ENCODE data around the gene NCOA6. TPM values are rescaled to one million over a fixed set of nuclear protein-coding genes. Genes with fewer than 3 reads are reported as not detected.

NCOA6 gene
- total RNA-seq, 2 experiments from 2014 or later, result 32.3 to 35.0 TPM

DNA sequence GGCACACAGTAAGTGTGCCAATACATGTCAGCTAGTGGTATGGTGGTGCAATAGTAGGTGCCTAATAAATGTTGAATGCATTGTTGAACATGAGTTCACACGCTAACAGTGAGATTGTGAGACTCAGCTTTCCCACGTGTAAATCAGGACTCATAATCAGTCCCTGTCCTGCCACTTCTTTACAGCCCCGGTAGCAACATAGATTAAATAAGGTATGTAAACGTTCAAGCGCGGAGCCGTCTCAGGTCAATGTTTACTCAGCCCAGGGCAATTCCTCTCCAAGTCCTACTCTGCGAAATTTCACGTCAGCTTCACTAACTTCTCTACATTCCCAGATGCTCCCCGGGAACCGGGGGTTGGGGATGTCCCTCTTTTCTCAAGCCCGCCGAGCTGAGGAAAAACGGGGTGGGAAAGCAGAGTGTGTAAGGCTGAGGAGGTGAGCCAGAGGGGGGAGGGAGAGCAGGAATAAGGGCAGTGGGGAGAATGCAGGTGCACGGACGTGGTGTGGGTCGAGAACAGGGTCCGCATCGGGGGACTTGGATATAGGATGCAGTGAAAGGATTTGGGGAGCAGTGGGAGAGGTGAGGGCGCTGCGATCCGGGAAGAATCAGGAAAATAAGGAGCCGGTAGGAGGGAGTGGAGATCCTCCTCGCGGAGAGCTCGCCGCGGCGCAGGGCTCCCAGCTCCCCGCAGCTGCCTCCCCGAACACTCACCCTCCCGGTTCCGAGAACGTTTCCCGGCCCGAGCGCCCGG lies 121.9 kb downstream of the NCOA6 start:
- ChIA-PET CTCF (interaction anchor here (0.7 to 1.9 kb wide), 11 partner anchors 10 to 455 kb away, joined by 3 to 10 read pairs (median 3); partner anchors contain the start of gene PIGU), POLR2A (no interaction called here)
- Mint-ChIP-seq H3K27ac (peak overlapping the region; percentile 93), H3K4me1 (peaks cover 29% of the 10 kb centered on the region), H3K9me3 (no peaks in the 10 kb centered on the region), H3K36me3 (ENCODE audit: low read depth) (no peaks in the 10 kb centered on the region), H3K4me3 (peak overlapping the region; percentile 90), H3K27me3 (peaks cover 8% of the 10 kb centered on the region)
- peak; percentile 12 for DNase-seq

DNA sequence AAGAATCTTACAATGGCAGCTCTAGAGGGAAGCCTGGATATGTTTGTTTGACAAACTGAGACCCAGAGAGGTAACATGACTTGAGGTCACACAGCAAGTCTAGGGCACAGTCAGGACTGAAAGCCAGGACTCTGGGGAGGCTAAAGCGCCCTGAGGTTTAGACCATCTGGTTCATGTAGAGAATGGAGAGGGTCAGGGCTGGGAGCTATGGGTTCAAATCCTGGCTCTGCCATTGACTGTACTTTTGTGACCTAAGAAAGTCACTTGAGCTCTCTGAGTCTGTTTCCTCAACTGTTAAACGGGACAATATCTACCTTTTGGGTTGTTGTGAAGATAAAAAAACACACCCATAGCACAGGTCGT lies 122.4 kb downstream of the NCOA6 start:
- CTCF ChIA-PET, result interaction anchor here (0.7 to 1.9 kb wide), 7 partner anchors 10 to 455 kb away, joined by 3 to 10 read pairs (median 4); no protein-coding TSS in a partner anchor
- Mint-ChIP-seq H3K4me1 (peaks cover 27% of the 10 kb centered on the region), H3K4me3 (peak overlapping the region; percentile 90), H3K27ac (peak overlapping the region; percentile 93), H3K9me3 (no peaks in the 10 kb centered on the region), H3K36me3 (ENCODE audit: low read depth) (no peaks in the 10 kb centered on the region), H3K27me3 (peaks cover 9% of the 10 kb centered on the region)
- DNase-seq, result no peak
- POLR2A ChIA-PET, result no interaction called here

DNA sequence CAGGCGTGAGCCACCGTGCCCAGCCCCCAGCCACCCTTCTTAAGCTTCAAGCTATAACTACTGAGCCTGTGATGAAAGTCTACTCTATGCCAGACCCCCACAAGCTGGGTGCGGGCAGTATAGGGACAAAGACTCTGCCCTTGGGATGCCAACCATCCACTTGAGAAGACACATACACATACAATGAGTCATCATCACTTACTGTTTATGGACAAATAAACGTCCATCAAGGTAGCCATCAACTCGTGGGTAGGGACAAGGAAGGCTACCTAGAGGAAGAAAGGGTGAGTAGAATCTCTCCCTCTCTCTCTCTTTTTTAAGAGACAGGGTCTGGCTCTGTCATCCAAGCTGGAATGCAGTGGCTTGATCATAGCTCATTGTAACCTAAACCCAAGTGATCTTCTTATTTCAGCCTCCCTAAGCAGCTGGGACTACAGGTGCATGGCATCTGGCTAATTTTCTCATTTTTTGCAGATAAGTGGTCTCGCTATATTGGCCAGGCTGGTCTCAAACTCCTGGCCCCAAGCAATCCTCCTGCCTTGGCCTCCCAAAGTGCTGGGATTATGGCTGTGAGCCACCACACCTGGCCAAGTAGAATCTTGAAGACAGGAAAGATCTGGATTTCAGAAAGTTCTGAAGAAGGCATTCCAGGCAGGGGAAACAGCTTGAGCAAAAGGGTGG lies 123.9 kb downstream of the NCOA6 start:
- H3K27ac Mint-ChIP-seq, result no peak overlapping the region

DNA sequence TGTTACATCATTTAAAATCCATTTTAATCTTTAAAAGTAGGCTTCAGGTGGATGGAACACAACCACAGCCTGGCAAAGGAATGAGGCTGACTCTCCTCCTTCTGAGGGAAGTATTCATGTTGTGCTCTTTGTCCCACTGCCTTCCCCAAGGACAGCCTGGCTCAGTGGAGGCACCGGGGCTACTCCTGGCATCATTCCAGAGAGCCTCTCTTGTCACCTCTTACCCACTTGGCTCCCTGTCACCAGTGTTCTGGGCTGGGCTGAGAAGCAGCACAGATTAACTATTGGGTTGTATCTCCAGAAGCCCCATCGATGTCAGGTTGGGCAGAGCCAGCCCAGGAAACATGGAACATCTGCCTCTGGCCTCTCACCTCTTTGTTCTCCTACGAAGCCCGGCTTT lies 132.0 kb downstream of the NCOA6 start:
- no peak overlapping the region for H3K4me3 Mint-ChIP-seq
- POLR2A ChIA-PET, result no interaction called here

More for the DNA sequence above, 123.9 kb downstream of the NCOA6 start:
- no peak for DNase-seq
- POLR2A ChIA-PET, result no interaction called here
- Mint-ChIP-seq H3K9me3 (no peaks in the 10 kb centered on the region), H3K36me3 (ENCODE audit: low read depth) (no peaks in the 10 kb centered on the region), H3K27me3 (peaks cover 9% of the 10 kb centered on the region), H3K4me1 (peaks cover 23% of the 10 kb centered on the region), H3K4me3 (no peak overlapping the region)
- CTCF ChIA-PET, result interaction anchor here (0.6 to 1.3 kb wide), 3 partner anchors 21 to 1196 kb away, joined by 3 read pairs; partner anchors contain the start of gene DYNLRB1

DNA sequence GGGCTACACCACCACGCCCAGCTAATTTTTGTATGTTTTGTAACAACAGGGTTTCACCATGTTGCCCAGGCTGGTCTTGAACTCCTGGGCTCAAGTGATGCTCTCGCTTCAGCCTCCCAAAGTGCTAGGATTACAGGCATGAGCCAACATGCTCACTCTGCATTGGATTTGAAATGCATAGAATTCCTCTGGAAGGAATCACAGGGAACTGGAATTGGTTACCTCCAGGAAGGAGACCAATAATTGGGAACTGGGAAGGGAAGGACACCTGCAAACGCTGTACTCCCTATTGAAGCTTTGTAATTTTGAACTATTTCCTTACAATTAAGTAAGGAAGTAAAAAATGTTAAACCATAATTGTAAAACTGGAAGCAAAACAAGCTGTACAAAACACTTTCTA lies 133.6 kb downstream of the NCOA6 start:
- Mint-ChIP-seq H3K4me1 (no peaks in the 10 kb centered on the region), H3K27ac (no peak overlapping the region), H3K27me3 (no peaks in the 10 kb centered on the region), H3K36me3 (ENCODE audit: low read depth) (no peaks in the 10 kb centered on the region), H3K9me3 (no peaks in the 10 kb centered on the region), H3K4me3 (no peak overlapping the region)
- no peak for DNase-seq
- CTCF ChIA-PET, result no interaction called here
- POLR2A ChIA-PET, result no interaction called here

More for the DNA sequence above, 132.0 kb downstream of the NCOA6 start:
- Mint-ChIP-seq H3K27me3 (no peaks in the 10 kb centered on the region), H3K4me1 (no peaks in the 10 kb centered on the region), H3K36me3 (ENCODE audit: low read depth) (no peaks in the 10 kb centered on the region), H3K9me3 (no peaks in the 10 kb centered on the region), H3K27ac (no peak overlapping the region)
- CTCF ChIA-PET, result interaction anchor here (0.6 to 1.3 kb wide), 2 partner anchors 10 to 153 kb away, joined by 4 read pairs; no protein-coding TSS in a partner anchor
- DNase-seq, result no peak

DNA sequence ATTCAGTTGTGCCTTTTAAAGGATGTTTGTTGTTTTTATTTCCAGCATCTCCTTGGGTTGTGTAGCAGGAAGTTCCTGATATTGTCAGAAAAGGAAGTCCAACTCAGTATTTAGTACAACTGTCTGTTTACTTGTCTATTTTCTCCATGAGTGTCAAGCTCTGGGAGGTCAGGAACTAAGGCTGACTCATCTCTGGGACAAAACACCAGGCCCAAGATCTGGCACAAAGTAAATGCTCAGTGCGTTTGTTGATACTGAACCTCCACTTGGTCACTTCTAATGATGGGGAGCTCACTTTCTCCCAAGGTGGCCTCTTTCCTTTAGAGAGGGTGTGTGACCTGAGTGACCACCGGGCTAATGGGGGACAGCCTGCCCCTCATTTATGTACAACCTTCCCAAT lies 136.0 kb downstream of the NCOA6 start:
- no peak overlapping the region for H3K27ac Mint-ChIP-seq
- no peaks in the 10 kb centered on the region for H3K36me3 Mint-ChIP-seq (ENCODE audit: low read depth)
- DNase-seq, result no peak
- ChIA-PET CTCF (interaction anchor here (1.1 to 3.1 kb wide), 3 partner anchors 10 to 24 kb away, joined by 4 to 10 read pairs (median 4); partner anchors contain the start of gene TP53INP2), POLR2A (no interaction called here)
- no peak overlapping the region for H3K4me3 Mint-ChIP-seq
- no peaks in the 10 kb centered on the region for H3K9me3 Mint-ChIP-seq
- no peaks in the 10 kb centered on the region for H3K27me3 Mint-ChIP-seq
- no peaks in the 10 kb centered on the region for H3K4me1 Mint-ChIP-seq

DNA sequence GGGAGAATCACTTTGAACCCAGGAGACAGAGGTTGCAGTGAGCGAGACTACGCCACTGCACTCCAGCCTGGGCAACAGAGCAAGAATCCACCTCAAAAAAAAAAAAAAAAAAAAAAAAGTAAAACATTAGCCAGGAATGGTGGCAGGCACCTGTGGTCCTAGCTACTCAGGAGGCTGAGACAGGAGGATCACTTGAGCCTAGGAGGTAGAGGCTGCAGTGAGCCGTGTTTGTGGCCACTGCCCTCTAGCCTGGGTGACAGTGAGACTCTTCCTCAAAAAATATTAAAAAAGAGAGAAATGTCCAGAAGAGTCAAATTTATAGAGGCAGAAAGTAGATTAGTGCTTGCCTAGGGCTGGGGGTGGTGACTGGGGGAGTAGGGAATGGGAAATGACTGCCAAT lies 141.8 kb downstream of the NCOA6 start:
- Mint-ChIP-seq H3K27ac (no peak overlapping the region), H3K4me3 (no peak overlapping the region), H3K27me3 (no peaks in the 10 kb centered on the region), H3K9me3 (no peaks in the 10 kb centered on the region), H3K36me3 (ENCODE audit: low read depth) (no peaks in the 10 kb centered on the region), H3K4me1 (peaks cover 7% of the 10 kb centered on the region)
- POLR2A ChIA-PET, result no interaction called here
- DNase-seq, result no peak
- CTCF ChIA-PET, result interaction anchor here (1.7 kb wide), 1 partner anchor 384 kb away, joined by 3 read pairs; no protein-coding TSS in a partner anchor

DNA sequence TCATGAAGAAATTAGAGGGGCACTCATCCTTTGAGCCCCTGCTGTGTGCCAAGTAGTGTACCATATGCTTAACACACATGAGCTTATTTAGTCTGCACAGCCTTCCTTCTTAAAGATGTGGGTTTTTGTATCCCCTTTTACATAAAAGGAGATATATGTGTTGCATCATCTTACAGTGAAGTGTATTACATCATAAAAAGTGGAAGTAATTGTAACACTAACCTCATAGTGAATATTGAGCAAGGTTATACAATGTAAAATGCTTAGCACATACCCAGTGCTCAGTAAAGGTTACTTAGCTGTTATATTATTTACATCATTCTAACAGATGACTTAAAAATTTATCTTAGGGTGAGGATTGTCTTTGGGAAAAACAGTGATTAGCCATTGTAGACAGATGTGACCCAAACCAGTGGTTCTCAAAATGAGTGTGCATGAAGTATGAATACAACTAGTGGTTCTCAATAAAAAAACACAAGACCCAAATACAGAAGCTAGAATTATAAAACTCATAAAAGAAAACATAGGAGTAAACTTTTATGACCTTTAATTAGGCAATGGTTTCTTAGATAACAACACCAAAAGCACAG lies 144.8 kb downstream of the NCOA6 start:
- H3K4me3 Mint-ChIP-seq, result no peak overlapping the region
- H3K4me1 Mint-ChIP-seq, result peaks cover 17% of the 10 kb centered on the region
- ChIA-PET POLR2A (no interaction called here), CTCF (interaction anchor here (0.5 to 1.2 kb wide), 2 partner anchors 23 to 307 kb away, joined by 3 read pairs; no protein-coding TSS in a partner anchor)
- DNase-seq, result no peak
- no peaks in the 10 kb centered on the region for H3K36me3 Mint-ChIP-seq (ENCODE audit: low read depth)
- no peaks in the 10 kb centered on the region for H3K27me3 Mint-ChIP-seq
- H3K9me3 Mint-ChIP-seq, result no peaks in the 10 kb centered on the region
- H3K27ac Mint-ChIP-seq, result no peak overlapping the region

DNA sequence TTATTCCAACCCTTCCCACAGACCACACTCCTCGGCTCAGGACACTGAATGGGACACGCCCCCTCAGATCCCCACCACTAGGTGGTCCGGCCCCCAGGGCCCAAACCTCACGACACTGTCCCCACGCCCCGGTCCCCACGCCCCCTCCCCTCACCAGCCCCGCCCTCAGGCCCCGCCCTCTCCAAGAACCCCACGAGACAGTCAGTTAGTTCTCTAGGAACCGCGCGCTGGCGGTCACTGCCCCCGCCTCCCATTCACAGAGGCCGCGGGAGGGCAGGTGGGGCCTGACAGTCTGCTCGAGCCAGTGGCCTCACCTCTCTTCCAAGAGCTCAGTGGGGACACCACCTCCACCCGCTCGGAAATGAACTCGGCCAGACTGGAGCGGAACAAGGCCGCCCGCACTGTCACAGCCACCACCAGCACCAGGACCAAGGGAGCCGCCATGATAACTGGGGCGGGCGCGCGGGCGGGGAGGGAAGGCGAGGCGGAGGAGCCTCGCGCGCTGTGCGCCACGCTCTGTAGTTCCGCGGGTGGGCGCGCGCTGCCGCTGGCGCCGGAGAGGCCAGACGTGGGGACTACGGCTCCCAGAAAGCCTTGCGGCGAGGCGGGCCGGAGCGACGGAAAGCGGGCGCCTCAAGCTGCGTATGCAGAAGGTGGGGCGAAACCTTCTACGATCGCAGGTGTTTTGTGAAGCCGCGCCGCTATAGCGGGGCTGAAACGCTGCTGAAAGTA lies 148.6 kb downstream of the NCOA6 start, which contains the start of gene PIGU:
PIGU (minus strand) TSS at position 451 of the 732 bp plus-strand sequence; CDS start at position 444, 7 bp downstream.
- ChIA-PET POLR2A (interaction anchor here (0.6 kb wide), 1 partner anchor 156 kb away, joined by 3 read pairs; no protein-coding TSS in a partner anchor), CTCF (interaction anchor here (0.6 to 1.0 kb wide), 5 partner anchors 27 to 462 kb away, joined by 3 read pairs; partner anchors contain the start of gene TP53INP2)
- no peaks in the 10 kb centered on the region for H3K27me3 Mint-ChIP-seq
- no peaks in the 10 kb centered on the region for H3K36me3 Mint-ChIP-seq (ENCODE audit: low read depth)
- H3K4me3 Mint-ChIP-seq, result peak within 1 kb of the TSS; percentile 97
- no peaks in the 10 kb centered on the region for H3K9me3 Mint-ChIP-seq
- peak within 1 kb of the TSS; percentile 97 for H3K27ac Mint-ChIP-seq
- peaks cover 28% of the 10 kb centered on the region for H3K4me1 Mint-ChIP-seq
- DNase-seq, result peak; percentile 97

DNA sequence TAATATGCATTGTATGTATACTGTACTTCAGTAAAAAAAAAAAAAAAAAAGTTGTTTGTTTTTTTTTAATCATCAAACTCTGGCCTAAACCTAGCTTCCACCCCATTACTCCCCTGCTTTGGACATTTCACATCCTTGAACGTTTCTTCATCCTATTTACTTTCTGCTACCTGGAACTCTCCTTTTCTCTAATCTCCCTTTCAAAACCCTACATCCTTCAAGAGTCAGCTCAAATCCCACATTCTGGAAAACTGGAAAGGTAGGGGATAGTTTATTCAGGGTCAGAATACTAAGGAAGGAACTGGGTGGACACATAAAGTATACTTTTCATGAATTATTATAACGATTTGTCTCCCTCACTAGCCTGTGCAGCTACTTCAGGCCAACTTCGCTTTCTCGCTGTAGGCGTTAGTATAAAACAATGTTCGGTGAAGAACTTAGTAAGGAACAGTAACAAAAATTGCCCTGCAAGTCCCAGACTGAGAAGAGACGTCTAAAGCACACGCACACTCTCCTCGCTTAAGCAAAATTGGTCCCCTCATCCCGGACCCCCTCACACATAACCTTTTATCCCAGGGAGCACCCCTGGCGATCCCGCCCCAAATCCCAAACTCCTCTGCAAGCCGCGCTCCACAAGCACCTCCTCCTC lies 149.3 kb downstream of the NCOA6 start:
- Mint-ChIP-seq H3K4me3 (peak overlapping the region; percentile 97), H3K4me1 (peaks cover 28% of the 10 kb centered on the region), H3K9me3 (no peaks in the 10 kb centered on the region), H3K27ac (peak overlapping the region; percentile 97), H3K36me3 (ENCODE audit: low read depth) (no peaks in the 10 kb centered on the region), H3K27me3 (no peaks in the 10 kb centered on the region)
- no peak for DNase-seq
- ChIA-PET POLR2A (no interaction called here), CTCF (interaction anchor here (0.6 to 0.9 kb wide), 3 partner anchors 363 to 1124 kb away, joined by 3 to 5 read pairs (median 3); no protein-coding TSS in a partner anchor)

DNA sequence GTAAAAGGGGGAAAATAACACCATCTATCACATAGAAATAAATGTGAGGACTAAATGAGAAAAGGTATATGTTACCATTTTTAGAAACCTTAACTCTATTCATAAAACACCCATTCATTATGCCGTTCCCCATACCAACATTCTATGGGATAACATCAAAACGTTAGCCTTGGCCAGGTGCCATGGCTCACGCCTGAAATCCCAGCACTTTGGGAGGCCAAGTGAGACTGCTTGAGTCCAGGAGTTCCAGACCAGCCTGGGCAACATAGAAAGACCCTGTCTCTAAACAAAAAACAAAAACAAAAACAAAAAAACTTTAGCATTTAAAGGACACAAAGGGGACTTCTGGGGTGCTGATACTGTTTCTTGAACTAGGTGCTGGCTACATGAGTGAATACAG lies 149.9 kb downstream of the NCOA6 start:
- no peaks in the 10 kb centered on the region for H3K27me3 Mint-ChIP-seq
- H3K4me1 Mint-ChIP-seq, result peaks cover 27% of the 10 kb centered on the region
- CTCF ChIA-PET, result interaction anchor here (0.6 to 0.7 kb wide), 2 partner anchors 425 to 1124 kb away, joined by 3 to 5 read pairs; no protein-coding TSS in a partner anchor
- H3K9me3 Mint-ChIP-seq, result no peaks in the 10 kb centered on the region
- DNase-seq, result no peak
- H3K4me3 Mint-ChIP-seq, result peak overlapping the region; percentile 97
- POLR2A ChIA-PET, result no interaction called here
- no peak overlapping the region for H3K27ac Mint-ChIP-seq
- H3K36me3 Mint-ChIP-seq (ENCODE audit: low read depth), result no peaks in the 10 kb centered on the region

DNA sequence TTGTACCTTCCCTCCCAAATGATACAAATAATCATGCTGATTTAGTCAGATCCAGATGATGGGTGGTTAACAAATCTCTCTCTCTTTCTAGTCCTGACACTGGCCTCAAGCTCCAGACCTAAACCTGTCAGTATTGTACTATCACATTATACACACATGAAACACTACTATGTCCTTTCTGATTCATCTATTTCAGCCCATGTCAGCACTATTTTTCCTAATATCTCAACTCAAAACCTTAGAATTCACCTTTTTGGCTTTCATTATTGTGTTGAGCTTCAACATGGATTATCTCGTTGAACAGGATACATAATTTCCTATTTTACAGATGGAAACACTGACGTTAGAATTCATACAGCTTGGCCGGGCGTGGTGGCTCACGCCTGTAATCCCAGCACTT lies 152.0 kb downstream of the NCOA6 start:
- Mint-ChIP-seq H3K36me3 (ENCODE audit: low read depth) (no peaks in the 10 kb centered on the region), H3K27me3 (no peaks in the 10 kb centered on the region), H3K4me3 (no peak overlapping the region), H3K4me1 (peaks cover 21% of the 10 kb centered on the region), H3K9me3 (no peaks in the 10 kb centered on the region), H3K27ac (no peak overlapping the region)
- DNase-seq, result no peak
- POLR2A ChIA-PET, result no interaction called here
- CTCF ChIA-PET, result interaction anchor here (1.0 to 1.5 kb wide), 3 partner anchors 9 to 27 kb away, joined by 3 to 4 read pairs (median 3); no protein-coding TSS in a partner anchor
